HCT116 (cell line): ENCODE measurements around the gene RNF144B. TPM values are rescaled to one million over a fixed set of nuclear protein-coding genes. Genes with fewer than 3 reads are reported as not detected.

ENCODE experiments used
- ATAC-seq: fragments of 200-7000 bp; cut with Tn5 transposase; 2 replicates; pipeline ENCODE4 v1.9.1; 2020; ENCODE audit warnings: mild to moderate bottlenecking, moderate library complexity
- BruUV-seq: library from RNA; stranded (reverse); fragments of 400-500 nt; replicated peaks from 2 replicates; lab custom pipeline; 2021; lab: Mats Ljungman, UMichigan
- CTCF ChIA-PET: fragments of 300-600 bp; sonication (Branson Sonifier 250); formaldehyde crosslinking; loops from one replicate; lab custom pipeline; 2021; ENCODE audit warnings: antibody characterized with exemption; lab: Charles Lee
- POLR2A ChIA-PET: fragments of 300-600, 350-600 bp; sonication (Branson Sonifier 250); formaldehyde crosslinking; loops from one replicate; lab custom pipeline; 2021; ENCODE audit warnings: antibody characterized with exemption; lab: Charles Lee
- RAD21 ChIA-PET, 2 experiments: fragments of 300-600 bp; sonication (Branson Sonifier 250); formaldehyde crosslinking; loops; one replicate each; lab custom pipeline; 2023; ENCODE audit warnings: low total read pairs in 2 of 2; ENCODE audit not compliant: uncharacterized antibody in 2 of 2, unreplicated experiment in 2 of 2, low non-redundant PET in 1 of 2; lab: Charles Lee
- DNase-seq: peaks from one replicate; pipeline ENCODE4 v3.0.0-alpha.2; 2010; ENCODE audit warnings: low read depth, low spot score
- H2AFZ ChIP-seq: fragments of 200-600 bp; shearing (Covaris generic), sonication (generic); 2 replicates; pipeline ENCODE4 v1.6.1; 2017; ENCODE audit warnings: low read depth, mixed run types, mixed read lengths, antibody characterized with exemption, low read length; ENCODE audit not compliant: poor library complexity, severe bottlenecking
- H3K27ac ChIP-seq: 2 replicates; pipeline ENCODE4 v1.5.1; 2012; ENCODE audit warnings: low read depth, low read length
- H3K27me3 ChIP-seq: fragments of 200-600 bp; sonication (generic); 2 replicates; pipeline ENCODE4 v1.6.1; 2016; ENCODE audit warnings: mixed run types, low read length, mixed read lengths; ENCODE audit not compliant: insufficient read depth
- H3K36me3 ChIP-seq, 2 experiments: fragments of 200-500 bp in 1 of 2; fragments of 200-600 bp in 1 of 2; sonication (Bioruptor generic) in 1 of 2; sonication (generic) in 1 of 2; 2 replicates each; pipeline versions ENCODE4 v1.5.1 to v1.6.1; 2014 to 2016; ENCODE audit warnings: low read length in 2 of 2, inconsistent platforms in 1 of 2, mixed read lengths in 1 of 2, mixed run types in 1 of 2; ENCODE audit not compliant: insufficient read depth in 2 of 2, control insufficient read depth in 1 of 2
- H3K4me1 ChIP-seq, 2 experiments: fragments of 200-600 bp in 1 of 2; sonication (generic) in 1 of 2; 2 replicates each; pipeline versions ENCODE4 v1.5.1 to v1.6.1; 2012 to 2017; ENCODE audit warnings: low read length in 2 of 2, inconsistent platforms in 1 of 2, mild to moderate bottlenecking in 1 of 2, mixed read lengths in 1 of 2, mixed run types in 1 of 2, moderate library complexity in 1 of 2; ENCODE audit not compliant: insufficient read depth in 2 of 2, control insufficient read depth in 1 of 2
- H3K4me2 ChIP-seq: fragments of 200-600 bp; sonication (generic); 2 replicates; pipeline ENCODE4 v1.6.1; 2017; ENCODE audit warnings: mixed run types, low read length, mixed read lengths
- H3K4me3 ChIP-seq, 2 experiments: fragments of 200-600 bp in 1 of 2; sonication (generic) in 1 of 2; replicated peaks in 1 of 2; 2 replicates each; pipeline ENCODE4 v1.5.1; 2011 to 2016; ENCODE audit warnings: low read length in 2 of 2, control low read depth in 1 of 2, low read depth in 1 of 2, mild to moderate bottlenecking in 1 of 2, mixed read lengths in 1 of 2, mixed run types in 1 of 2
- H3K79me2 ChIP-seq: fragments of 200-600 bp; sonication (generic); 2 replicates; pipeline ENCODE4 v1.6.1; 2017; ENCODE audit warnings: mild to moderate bottlenecking, mixed run types, low read length, moderate library complexity, mixed read lengths; ENCODE audit not compliant: insufficient read depth
- H3K9ac ChIP-seq: fragments of 200-600 bp; sonication (generic); 2 replicates; pipeline ENCODE4 v1.6.1; 2016; ENCODE audit warnings: low read length, mixed read lengths
- H3K9me2 ChIP-seq: fragments of 200-600 bp; sonication (generic), shearing (Covaris generic); 2 replicates; pipeline ENCODE4 v1.6.1; 2017; ENCODE audit warnings: mixed run types, mild to moderate bottlenecking, moderate library complexity; ENCODE audit not compliant: insufficient read depth
- H3K9me3 ChIP-seq, 2 experiments: fragments of 200-500 bp in 1 of 2; fragments of 200-600 bp in 1 of 2; sonication (Bioruptor generic) in 1 of 2; sonication (generic) in 1 of 2; 2 replicates each; pipeline ENCODE4 v1.6.1; 2014 to 2017; ENCODE audit warnings: low read length in 2 of 2, mixed read lengths in 2 of 2, inconsistent platforms in 1 of 2, low read depth in 1 of 2, mild to moderate bottlenecking in 1 of 2, mixed run types in 1 of 2, moderate library complexity in 1 of 2; ENCODE audit not compliant: control insufficient read depth in 1 of 2, insufficient read depth in 1 of 2
- H4K20me1 ChIP-seq: fragments of 200-600 bp; sonication (generic), shearing (Covaris generic); 2 replicates; pipeline ENCODE4 v1.6.1; 2017; ENCODE audit warnings: mixed run types, mild to moderate bottlenecking, moderate library complexity; ENCODE audit not compliant: insufficient read depth
- ELF1 ChIP-seq: IDR thresholded peaks from 2 replicates; pipeline ENCODE4 v1.6.1; 2012; ENCODE audit warnings: low read depth, borderline replicate concordance
- EZH2 ChIP-seq: fragments of 200-600 bp; sonication (generic); IDR thresholded peaks from 2 replicates; pipeline ENCODE4 v1.6.1; 2017; ENCODE audit warnings: antibody characterized with exemption, mixed run types
- TCF7L2 ChIP-seq: IDR thresholded peaks from 2 replicates; pipeline ENCODE4 v1.7.0; 2011; ENCODE audit warnings: borderline replicate concordance, inconsistent platforms; ENCODE audit not compliant: insufficient read depth, insufficient read length; ENCODE audit errors: extremely low read depth
- ZFX ChIP-seq: fragments of 450-650 bp; IDR thresholded peaks from 2 replicates; pipeline ENCODE4 v1.6.1; 2017
- intact Hi-C: fragments of 100-400 bp; cut with micrococcal nuclease; formaldehyde crosslinking; loops from 2 replicates; pipeline ENCODE4 v1.10.0; 2022
- total RNA-seq: library from RNA; stranded (reverse); gene quantifications from one replicate; pipeline ENCODE4 v1.2.1, GENCODE V29; 2021; ENCODE audit not compliant: unreplicated experiment

The RNF144B gene
- total RNA-seq, 1 experiment from 2014 or later = 2.1 TPM

DNA sequence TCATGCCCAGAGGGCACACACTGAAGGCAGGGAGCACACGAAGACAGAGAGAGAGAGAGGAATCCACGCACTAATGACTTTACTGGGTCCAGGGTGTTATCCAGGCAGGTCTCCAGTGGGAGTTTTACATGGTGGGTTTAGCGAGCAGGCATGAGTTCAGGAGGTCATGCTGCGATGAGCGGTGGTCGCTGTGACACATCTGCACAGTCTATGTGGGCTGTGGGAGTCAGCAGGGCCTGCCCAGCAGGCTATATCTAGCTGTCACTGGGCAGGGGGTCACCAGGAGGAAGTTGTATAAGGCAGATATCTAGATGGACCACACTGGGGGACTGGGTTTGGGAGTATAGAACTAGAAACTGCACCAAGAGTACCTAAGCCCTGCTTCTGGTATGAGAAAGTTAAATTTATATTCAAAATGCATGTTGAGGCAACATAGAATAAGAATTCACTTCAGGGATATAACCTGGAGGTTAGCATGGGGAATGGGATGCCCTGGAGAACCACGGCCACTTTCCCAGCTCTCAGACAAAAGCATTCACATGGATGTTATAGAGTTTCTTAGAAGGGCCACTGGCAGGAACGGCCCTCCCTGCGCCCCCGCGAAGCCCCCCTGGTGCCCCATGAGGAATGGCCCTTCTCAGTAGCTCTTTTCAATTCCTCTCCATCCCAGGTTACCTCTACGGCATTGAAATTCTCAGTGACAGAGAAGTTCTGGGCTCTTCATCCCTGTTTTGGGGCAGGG is 113.9 kb downstream of the RNF144B start:
- no peaks in the 10 kb centered on the region for H3K27me3 ChIP-seq
- no peaks in the 10 kb centered on the region for H3K9me2 ChIP-seq
- CTCF ChIA-PET = interaction anchor here (6.3 kb wide), 1 partner anchor 178 kb away, joined by 35 read pairs; no protein-coding TSS in a partner anchor
- H2AFZ ChIP-seq = no peak overlapping the region
- H3K9me3 ChIP-seq = no peaks in the 10 kb centered on the region
- RAD21 ChIA-PET = interaction anchor here in 1 of 2 experiments (0.6 kb wide), 1 partner anchor 1712 kb away, joined by 5 read pairs; no protein-coding TSS in a partner anchor
- H3K4me2 ChIP-seq = no peak overlapping the region
- H3K4me1 ChIP-seq = no peaks in the 10 kb centered on the region; a peak in 1 of 4 replicates
- no peak overlapping the region for H3K9ac ChIP-seq
- no peak overlapping the region for H3K27ac ChIP-seq
- no TSS peak for BruUV-seq
- ATAC-seq (no peak), DNase-seq (no peak)
- no peaks in the 10 kb centered on the region for H4K20me1 ChIP-seq
- no peak for TF ChIP-seq ZFX
- H3K36me3 ChIP-seq = no peaks in the 10 kb centered on the region
- H3K4me3 ChIP-seq = no peak overlapping the region
- POLR2A ChIA-PET = no interaction called here
- H3K79me2 ChIP-seq = no peaks in the 10 kb centered on the region
- intact Hi-C loops = loop anchor here (5.0 kb wide), 2 partner anchors 684 to 919 kb away; no protein-coding TSS in a partner anchor

DNA sequence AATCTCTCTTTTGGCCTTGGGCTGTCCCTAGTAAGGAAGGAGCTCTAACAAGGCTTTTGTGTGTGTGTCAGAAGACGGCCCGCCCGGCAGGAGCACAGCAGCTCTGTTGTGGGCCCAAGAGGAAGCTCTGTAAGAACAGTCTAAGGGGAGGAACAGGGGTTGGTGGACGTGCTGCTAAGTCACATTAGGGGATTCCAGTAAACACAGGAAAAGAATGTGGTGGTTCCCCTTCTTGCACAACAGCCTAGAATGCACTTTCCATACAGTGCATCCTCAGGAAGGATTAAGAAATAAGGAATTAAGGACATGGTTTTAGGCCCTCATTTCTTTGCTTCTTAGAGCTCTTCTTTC is 114.5 kb downstream of the RNF144B start:
- Histone ChIP-seq H2AFZ (no peak overlapping the region), H3K79me2 (no peaks in the 10 kb centered on the region), H3K4me3 (no peak overlapping the region), H3K9me2 (no peaks in the 10 kb centered on the region), H3K9me3 (no peaks in the 10 kb centered on the region), H3K4me1 (no peaks in the 10 kb centered on the region; a peak in 1 of 4 replicates), H4K20me1 (no peaks in the 10 kb centered on the region), H3K9ac (no peak overlapping the region), H3K27me3 (no peaks in the 10 kb centered on the region), H3K36me3 (no peaks in the 10 kb centered on the region), H3K4me2 (no peak overlapping the region), H3K27ac (no peak overlapping the region)
- TF ChIP-seq ELF1 = no peak
- TF ChIP-seq TCF7L2 = no peak
- no peak for TF ChIP-seq EZH2
- RAD21 ChIA-PET = interaction anchor here in 1 of 2 experiments (0.6 kb wide), 2 partner anchors 1346 to 1711 kb away, joined by 3 to 5 read pairs; no protein-coding TSS in a partner anchor
- CTCF ChIA-PET = interaction anchor here (6.3 kb wide), 1 partner anchor 179 kb away, joined by 35 read pairs; no protein-coding TSS in a partner anchor
- POLR2A ChIA-PET = no interaction called here
- BruUV-seq = no TSS peak
- no peak for ATAC-seq
- intact Hi-C loops = loop anchor here (5.0 kb wide), 2 partner anchors 684 to 919 kb away; no protein-coding TSS in a partner anchor
- DNase-seq = no peak
